Left lobe of liver (tissue), 2 donors: ENCODE results near the gene DNLZ. TPM values are rescaled to one million over a fixed set of nuclear protein-coding genes. Genes with fewer than 3 reads are reported as not detected.

Experiments
- ATAC-seq: fragments of 200-7000 bp; cut with Tn5 transposase; one replicate; pipeline ENCODE4 v1.9.1; 2020; ENCODE audit warnings: mild to moderate bottlenecking, moderate library complexity
- DNase-seq: peaks from one replicate; pipeline ENCODE4 v3.0.0-alpha.2; 2020; ENCODE audit warnings: low spot score
- total RNA-seq: library from RNA; stranded (reverse); gene quantifications from one replicate; pipeline ENCODE4 v1.2.1, GENCODE V29; 2021
- donor health status: DM: no; HTN: no; CAD: no; lungs with moderate emphysema.
- donor health status: DM: no; HTN: yes; CAD: no.

Gene DNLZ
- total RNA-seq, 1 donor from 2014 or later: 13.8 TPM

DNA sequence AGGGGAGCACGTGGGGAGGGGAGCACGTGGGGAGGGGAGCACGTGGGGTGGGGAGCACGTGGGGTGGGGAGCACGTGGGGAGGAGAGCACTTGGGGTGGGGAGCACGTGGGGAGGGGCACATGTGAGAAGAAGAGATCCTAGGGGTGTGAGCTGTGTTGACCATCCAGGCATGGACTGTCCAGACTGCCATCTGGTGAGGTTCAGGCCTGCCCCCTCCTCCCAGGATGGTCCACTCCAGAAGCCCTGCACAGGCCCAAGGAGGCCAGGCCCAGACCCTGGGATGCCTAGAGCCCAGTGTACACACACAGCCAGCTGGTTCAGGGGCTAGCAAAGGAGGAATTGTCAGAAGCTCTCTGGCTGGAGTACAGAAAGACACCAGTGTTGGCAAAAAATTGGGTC is 34.1 kb upstream of the DNLZ start:
- ATAC-seq: no peak

GRCh38 chr9:136396219-136396515 is 32.6 kb upstream of the DNLZ start:
- peak; percentile 30 for ATAC-seq
- no peak for DNase-seq

More for the DNA sequence above, 34.1 kb upstream of the DNLZ start:
- DNase-seq: no peak

- DNase-seq (peak; percentile 93), ATAC-seq (peak; percentile 71)
These were observed 32.0 kb upstream of the DNLZ start for GRCh38 chr9:136395345-136396218.

DNA sequence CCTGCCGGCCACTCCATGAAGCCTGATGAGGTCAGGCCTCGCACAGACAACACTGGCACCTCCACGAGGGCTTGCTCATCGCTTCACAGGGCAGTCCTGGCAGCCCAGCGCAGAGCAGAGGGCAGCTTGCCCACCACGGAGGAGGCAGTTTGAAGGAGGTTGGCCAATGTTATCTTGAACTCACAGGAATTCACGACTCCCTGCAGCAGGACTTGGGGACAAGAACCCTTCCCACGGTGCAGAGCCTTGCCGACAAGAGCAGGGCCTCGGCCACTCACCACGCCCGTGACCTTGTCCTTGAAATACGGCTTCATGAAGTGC is 31.4 kb upstream of the DNLZ start:
- DNase-seq: no peak
- ATAC-seq: no peak

GRCh38 chr9:136394312-136395019 is 30.9 kb upstream of the DNLZ start:
- ATAC-seq (no peak), DNase-seq (no peak)

DNA sequence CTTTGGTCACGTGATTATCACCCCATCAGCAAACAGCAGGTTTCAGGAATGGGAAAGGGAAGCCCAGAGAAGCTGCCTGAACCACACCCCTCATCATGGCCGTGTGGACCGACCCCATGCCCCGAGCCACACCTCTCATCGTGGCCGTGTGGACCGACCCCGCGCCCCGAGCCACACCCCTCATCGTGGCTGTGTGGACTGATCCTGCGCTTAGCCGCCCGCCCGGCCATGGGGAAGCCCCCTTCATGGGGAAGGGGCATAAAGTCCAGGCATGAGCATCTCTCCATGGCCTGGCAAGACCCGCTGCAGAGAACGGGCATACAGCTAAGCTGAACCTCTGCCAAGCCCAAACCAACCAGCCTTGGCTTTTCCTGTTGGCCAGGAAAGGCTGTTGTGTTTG is 30.0 kb upstream of the DNLZ start:
- no peak for ATAC-seq
- DNase-seq: no peak

- ATAC-seq (no peak), DNase-seq (no peak)
These were observed 29.2 kb upstream of the DNLZ start for GRCh38 chr9:136392538-136393449.

DNA sequence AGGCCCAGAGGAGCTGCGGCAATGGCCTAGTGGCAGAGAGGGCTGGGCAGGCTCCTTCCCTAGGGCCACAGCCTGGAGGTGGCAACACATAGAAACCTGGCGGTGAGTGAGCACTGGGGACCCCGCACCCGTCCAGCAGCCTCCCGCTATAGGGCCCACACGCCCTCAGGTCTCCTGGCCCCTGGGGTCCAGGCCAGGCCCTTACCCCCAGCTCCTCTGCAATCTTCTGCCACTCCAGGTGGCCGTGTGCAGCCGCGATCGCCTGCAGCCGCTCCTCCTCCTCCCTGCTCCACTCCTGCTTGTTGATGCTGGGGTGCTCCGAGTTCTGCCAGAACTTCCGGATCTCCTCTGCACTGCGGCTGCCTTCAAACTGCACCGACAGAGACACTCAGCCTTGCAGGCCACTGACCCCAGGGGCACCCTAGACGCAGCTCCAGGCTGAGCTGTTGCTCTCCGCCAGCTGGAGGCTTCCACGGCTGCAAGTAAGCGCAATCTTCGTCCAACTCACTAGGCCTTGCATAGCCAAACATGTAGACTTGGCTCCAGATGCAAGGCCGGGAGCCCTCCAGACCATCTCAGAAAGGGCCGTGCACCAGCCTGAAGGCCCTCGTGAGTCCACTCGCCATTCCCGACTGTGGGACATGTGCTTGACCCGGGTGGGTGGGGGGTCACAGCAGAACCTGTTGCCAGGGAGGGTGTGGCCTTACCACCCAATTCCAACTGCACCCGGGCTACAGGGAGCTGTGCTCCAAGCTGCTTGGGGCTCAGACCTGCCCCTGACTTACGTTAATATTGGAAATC is 28.4 kb upstream of the DNLZ start:
- ATAC-seq (no peak), DNase-seq (no peak)

DNA sequence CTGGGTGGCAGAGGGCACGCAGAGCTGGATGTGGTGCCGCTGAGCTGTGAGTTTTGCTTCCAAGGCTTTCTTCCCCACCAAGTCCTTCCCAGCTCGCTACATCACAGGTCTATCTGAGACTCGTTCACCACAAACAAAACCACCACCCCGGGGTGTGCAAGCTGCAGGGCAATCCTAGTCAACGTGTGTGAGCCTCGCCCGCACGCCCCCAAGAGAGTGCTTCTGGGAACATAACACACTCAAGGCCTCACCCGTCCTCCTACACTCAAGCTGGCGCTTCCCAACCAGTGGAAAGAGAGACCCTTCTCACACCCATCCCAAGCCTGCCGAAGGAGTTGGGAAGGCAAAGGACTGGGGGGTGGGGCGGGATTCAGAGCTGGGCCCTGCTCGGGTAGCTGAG is 25.9 kb upstream of the DNLZ start:
- ATAC-seq (no peak), DNase-seq (no peak)

DNA sequence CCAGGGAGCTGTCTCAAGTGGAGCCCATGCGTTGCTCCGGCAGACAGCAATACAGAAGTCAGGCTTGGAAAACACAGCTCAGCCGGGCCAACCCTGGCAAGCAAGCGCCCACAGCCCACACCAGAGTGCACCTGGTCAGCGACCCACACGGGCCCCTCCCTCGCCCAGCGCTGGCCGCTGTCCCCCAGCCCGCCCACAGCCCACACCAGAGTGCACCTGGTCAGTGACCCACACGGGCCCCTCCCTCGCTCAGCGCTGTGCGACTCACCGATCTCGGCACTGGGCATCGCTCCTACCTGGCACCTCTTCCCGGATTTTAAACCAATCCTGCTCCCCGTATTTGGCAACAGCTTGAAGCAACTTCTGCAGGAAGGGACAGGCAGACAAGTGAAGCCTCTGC is 23.7 kb upstream of the DNLZ start:
- DNase-seq (peak; percentile 80), ATAC-seq (peak; percentile 93)

GRCh38 chr9:136386018-136386417 is 22.5 kb upstream of the DNLZ start:
- ATAC-seq (no peak), DNase-seq (no peak)

DNA sequence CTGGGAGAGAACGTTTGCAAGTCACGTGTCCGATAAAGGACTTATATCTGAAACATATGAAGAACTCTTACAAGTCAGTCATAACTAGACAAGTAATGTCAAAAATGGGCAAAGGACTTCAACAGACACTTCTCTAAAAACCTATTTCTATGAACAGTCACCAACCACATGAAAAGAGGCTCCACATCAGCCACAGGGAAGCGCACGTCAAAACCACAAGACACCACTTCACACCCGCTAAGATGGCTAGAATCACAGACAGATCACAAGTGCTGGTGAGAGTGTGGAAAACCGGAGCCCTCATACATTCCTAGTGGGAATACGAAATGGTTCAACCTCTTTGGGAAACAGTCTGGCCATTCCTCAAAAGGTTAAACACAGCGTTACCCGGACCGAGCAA is 21.5 kb upstream of the DNLZ start:
- ATAC-seq (no peak), DNase-seq (no peak)

DNA sequence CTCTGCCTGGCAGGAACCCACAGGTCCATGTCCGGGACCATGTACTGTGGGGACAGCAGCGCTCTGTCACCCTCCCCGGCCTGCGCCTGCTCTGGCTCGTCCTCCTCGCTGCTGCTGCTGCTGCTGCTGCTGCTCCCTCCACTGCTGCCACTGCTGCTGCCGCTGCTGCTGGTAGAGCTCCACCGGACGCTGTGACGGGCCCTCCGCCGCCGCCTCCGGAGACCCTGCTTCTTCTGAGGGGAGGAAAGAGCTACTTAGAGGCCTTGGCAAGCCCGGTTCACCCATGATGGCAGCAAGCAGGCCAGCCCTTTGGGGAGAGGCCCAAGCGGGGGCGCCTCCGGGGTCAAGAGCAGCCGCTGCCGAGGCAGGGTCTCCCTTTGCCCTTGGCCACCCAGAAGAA is 19.9 kb upstream of the DNLZ start:
- ATAC-seq (no peak), DNase-seq (no peak)

GRCh38 chr9:136381966-136382513 is 18.5 kb upstream of the DNLZ start:
- no peak for DNase-seq
- no peak for ATAC-seq

DNA sequence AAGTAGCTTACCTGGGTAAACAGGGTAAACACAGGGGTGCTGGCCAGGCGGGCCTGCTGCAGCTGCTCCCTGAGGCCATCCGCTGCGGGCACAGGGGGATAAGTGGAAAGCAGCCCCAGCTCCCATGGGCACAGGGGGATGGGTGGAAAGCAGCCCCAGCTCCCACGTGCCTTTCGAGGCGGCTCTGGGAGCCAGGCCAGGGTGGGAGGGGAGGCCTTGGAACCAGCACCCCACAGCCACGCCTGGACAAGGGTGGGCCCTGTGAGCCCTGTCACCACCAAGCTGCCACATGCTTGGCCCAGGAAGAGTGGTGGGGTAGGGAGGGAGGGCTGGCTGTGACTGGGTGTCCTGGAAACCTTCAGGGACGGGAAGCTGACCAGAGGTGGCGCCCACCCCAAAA is 17.8 kb upstream of the DNLZ start:
- no peak for DNase-seq
- no peak for ATAC-seq

DNA sequence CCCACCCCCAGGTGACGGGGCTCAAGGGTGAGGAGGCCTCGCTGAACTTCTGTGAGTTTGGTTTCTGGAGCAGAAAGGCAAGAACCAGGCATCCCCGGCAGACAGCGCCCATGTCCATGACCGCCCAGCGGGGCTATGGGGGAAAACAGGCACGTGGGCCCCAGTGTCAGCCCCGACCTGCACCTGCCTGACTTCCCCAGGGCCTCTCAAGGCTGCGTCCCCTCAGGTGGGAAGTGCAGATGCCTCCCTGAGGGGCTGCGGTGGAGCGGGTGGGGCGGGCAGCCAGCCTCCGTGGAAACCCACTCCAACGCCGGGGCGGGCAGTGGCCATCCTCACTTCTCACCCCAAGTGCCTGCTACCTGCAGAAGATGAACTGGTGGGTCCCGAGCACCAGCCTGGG is 16.8 kb upstream of the DNLZ start:
- DNase-seq (no peak), ATAC-seq (no peak)

GRCh38 chr9:136379891-136380290 is 16.3 kb upstream of the DNLZ start:
- no peak for ATAC-seq

DNA sequence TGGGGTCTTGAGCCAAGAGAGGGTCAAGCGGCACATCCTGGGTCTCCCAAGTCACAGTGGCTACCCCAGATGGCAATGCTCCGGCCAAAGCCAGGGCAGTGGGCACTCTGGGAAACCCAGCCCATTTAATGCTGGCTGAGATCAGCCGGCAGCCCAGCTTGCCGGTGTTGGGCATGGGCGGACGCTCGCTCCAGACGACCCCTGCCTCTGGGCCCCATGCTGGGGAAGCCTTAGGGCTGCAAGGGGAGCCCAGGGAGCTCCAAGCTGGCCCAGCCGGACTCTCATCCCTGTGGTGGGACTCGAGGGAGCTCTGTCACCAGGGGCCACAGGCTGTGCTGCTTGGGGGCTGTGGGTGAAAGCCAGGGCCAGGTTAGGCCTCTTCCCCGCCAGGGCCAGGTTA is 15.9 kb upstream of the DNLZ start:
- no peak for DNase-seq

More at GRCh38 chr9:136379891-136380290, 16.3 kb upstream of the DNLZ start:
- no peak for DNase-seq

DNA sequence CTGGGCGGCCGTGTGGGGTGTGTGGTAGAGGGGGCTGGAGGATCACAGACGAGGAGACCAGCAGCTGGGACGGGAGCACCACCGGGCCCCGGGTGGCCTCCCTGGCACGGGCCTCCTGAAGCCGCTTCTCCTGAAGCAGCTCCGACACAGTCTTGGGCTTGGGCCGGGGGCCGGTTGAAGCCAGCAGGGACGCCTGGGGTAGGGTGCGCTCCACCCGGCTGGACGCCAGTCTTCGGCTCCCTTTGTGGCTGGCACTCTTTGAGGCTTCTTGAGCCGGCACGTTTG is 15.4 kb upstream of the DNLZ start:
- no peak for ATAC-seq
- DNase-seq: no peak

More for the DNA sequence above, 15.9 kb upstream of the DNLZ start:
- ATAC-seq: no peak

DNA sequence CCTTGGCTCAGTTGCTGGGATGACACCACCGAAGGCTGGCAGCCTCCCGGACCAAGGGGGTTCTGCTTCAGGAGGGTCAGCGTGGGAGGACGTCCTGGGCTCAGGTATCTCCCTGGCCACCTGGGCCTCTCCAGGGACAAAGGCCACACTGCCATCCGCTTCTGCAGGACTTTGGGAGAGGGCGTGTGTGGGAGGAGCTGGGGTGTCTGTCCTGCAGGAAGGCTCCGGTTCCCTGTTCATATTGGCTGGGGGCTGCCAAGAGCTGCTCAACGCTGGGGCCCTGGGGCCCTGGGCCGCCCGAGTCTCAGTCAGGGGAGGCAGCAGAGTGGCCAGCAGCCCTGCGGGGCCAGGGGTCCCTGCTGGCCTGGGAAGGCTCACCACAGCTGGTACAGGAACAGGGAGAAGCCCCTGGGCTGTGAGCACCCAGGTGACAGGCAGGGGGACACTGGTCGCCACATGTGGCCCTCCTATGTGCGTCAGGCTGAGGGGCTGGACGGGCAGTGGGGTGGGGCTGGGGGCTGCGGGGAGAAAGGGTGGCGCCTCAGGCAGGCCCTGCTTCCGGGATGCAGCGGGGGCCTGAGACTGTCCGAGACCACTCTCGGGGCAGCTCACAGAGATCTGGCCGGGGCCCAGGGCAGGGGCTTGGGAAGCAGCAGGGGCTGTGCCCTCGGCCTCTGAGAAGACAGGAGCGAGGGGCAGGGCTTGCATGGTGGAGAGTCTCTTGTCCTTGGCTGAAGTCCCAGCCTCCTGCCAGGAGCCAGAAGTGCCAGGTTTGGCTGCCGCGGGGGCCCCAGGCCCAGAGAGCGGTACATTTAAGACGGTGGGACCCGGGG is 14.8 kb upstream of the DNLZ start:
- ATAC-seq: peak; percentile 76
- DNase-seq: peak; percentile 70
